Endodermal cell (in vitro differentiated cells): Measurements from ENCODE around the gene IMP4. TPM values are rescaled to one million over a fixed set of nuclear protein-coding genes. Genes with fewer than 3 reads are reported as not detected.

Experiments used
- DNase-seq: peaks from one replicate; pipeline ENCODE4 v3.0.0-alpha.2; 2017
- H3K27ac ChIP-seq: 2 replicates; pipeline ENCODE4 v1.5.1; 2013; ENCODE audit warnings: mild to moderate bottlenecking, low read depth, low read length, moderate library complexity
- H3K27me3 ChIP-seq: 2 replicates; pipeline ENCODE4 v1.6.1; 2013; ENCODE audit warnings: mild to moderate bottlenecking, low read length, moderate library complexity; ENCODE audit not compliant: insufficient read depth, control insufficient read depth, poor library complexity, severe bottlenecking
- H3K36me3 ChIP-seq: 2 replicates; pipeline ENCODE4 v1.7.0; 2013; ENCODE audit warnings: mild to moderate bottlenecking, low read length, moderate library complexity; ENCODE audit not compliant: control insufficient read depth, insufficient read depth
- H3K4me1 ChIP-seq: one replicate; pipeline ENCODE4 v1.7.0; 2013; ENCODE audit warnings: low read length; ENCODE audit not compliant: control insufficient read depth, insufficient read depth
- H3K4me3 ChIP-seq: 2 replicates; pipeline ENCODE4 v1.5.1; 2013; ENCODE audit warnings: mild to moderate bottlenecking, low read length, moderate library complexity
- H3K9ac ChIP-seq: 2 replicates; pipeline ENCODE4 v1.6.1; 2013; ENCODE audit warnings: mild to moderate bottlenecking, low read length, moderate library complexity; ENCODE audit not compliant: poor library complexity, severe bottlenecking; ENCODE audit errors: extremely low read depth
- H3K9me3 ChIP-seq: 2 replicates; pipeline ENCODE4 v1.6.1; 2013; ENCODE audit warnings: mild to moderate bottlenecking, low read length, moderate library complexity; ENCODE audit not compliant: control insufficient read depth
- H3K27ac Mint-ChIP-seq: 2 replicates; pipeline ENCODE4 v1.8.0; 2020; ENCODE audit warnings: mixed read lengths
- H3K27me3 Mint-ChIP-seq: 2 replicates; pipeline ENCODE4 v1.8.0; 2021; ENCODE audit warnings: mild to moderate bottlenecking, mixed read lengths; ENCODE audit not compliant: insufficient read depth
- H3K36me3 Mint-ChIP-seq: 2 replicates; pipeline ENCODE4 v1.8.0; 2020; ENCODE audit warnings: low read depth, mixed read lengths
- H3K4me1 Mint-ChIP-seq: 2 replicates; pipeline ENCODE4 v1.8.0; 2020; ENCODE audit warnings: mixed read lengths
- H3K4me3 Mint-ChIP-seq: 2 replicates; pipeline ENCODE4 v1.8.0; 2020; ENCODE audit warnings: mild to moderate bottlenecking, moderate library complexity, mixed read lengths
- H3K9me3 Mint-ChIP-seq: 2 replicates; pipeline ENCODE4 v1.8.0; 2020; ENCODE audit warnings: mild to moderate bottlenecking, mixed read lengths
- CTCF ChIP-seq: fragments of 200-600 bp; sonication (generic); conservative IDR thresholded peaks from 2 replicates; pipeline ENCODE4 v1.5.0; 2021; ENCODE audit warnings: antibody characterized with exemption, mild to moderate bottlenecking
- WGBS, 2 experiments: methylation state at CpG; one replicate each; pipeline versions ENCODE4 v1.1.5 to v1.1.7; 2013; ENCODE audit warnings: missing lambda C conversion rate in 2 of 2, mixed read lengths in 1 of 2; ENCODE audit not compliant: insufficient coverage in 1 of 2, insufficient read length in 1 of 2; 5-methylcytosine and 5-hydroxymethylcytosine counted together
- total RNA-seq, 2 donors: library from RNA; stranded (reverse); fragmentation: NEBNext Ultra II Directional in 1 of 2; extraction: Animal tissue kit (Norgen Biotek cat#: 25700) in 1 of 2; gene quantifications; 2 replicates in 1 of 2; 3 replicates in 1 of 2; pipeline ENCODE4 v1.2.1, GENCODE V29; 2021

Gene IMP4
- total RNA-seq, 2 donors from 2014 or later = 47.1 to 55.1 TPM

GRCh38 chr2:130373808-130374365, 31.2 kb downstream of the IMP4 start:
- no peak for DNase-seq
- H3K4me3 Mint-ChIP-seq = peak overlapping the region; percentile 81
- peaks cover 9% of the 10 kb centered on the region for H3K4me1 ChIP-seq
- no peak overlapping the region for H3K27ac ChIP-seq
- 97 to 100% methylated on average over 1 to 3 of the region's 3 CpGs for WGBS, 2 experiments
- H3K36me3 Mint-ChIP-seq = peaks cover 25% of the 10 kb centered on the region
- peaks cover 15% of the 10 kb centered on the region for H3K4me1 Mint-ChIP-seq
- no peak overlapping the region for H3K27ac Mint-ChIP-seq
- no peak for TF ChIP-seq CTCF
- H3K27me3 ChIP-seq = no peaks in the 10 kb centered on the region
- no peaks in the 10 kb centered on the region for H3K9me3 Mint-ChIP-seq
- no peaks in the 10 kb centered on the region for H3K9me3 ChIP-seq
- peak overlapping the region; percentile 86 for H3K4me3 ChIP-seq
- no peaks in the 10 kb centered on the region for H3K36me3 ChIP-seq
- H3K27me3 Mint-ChIP-seq = no peaks in the 10 kb centered on the region
- no peak overlapping the region for H3K9ac ChIP-seq

GRCh38 chr2:130374587-130375290, 32.0 kb downstream of the IMP4 start:
- H3K36me3 ChIP-seq = no peaks in the 10 kb centered on the region
- H3K27ac ChIP-seq = no peak overlapping the region
- H3K9ac ChIP-seq = no peak overlapping the region
- H3K4me3 ChIP-seq = no peak overlapping the region
- H3K4me3 Mint-ChIP-seq = peak overlapping the region; percentile 81
- no peak overlapping the region for H3K27ac Mint-ChIP-seq
- H3K27me3 ChIP-seq = no peaks in the 10 kb centered on the region
- WGBS, 2 experiments = 88 to 92% methylated on average over 6 to 9 of the region's 9 CpGs
- no peaks in the 10 kb centered on the region for H3K9me3 Mint-ChIP-seq
- H3K36me3 Mint-ChIP-seq = peaks cover 28% of the 10 kb centered on the region
- no peaks in the 10 kb centered on the region for H3K27me3 Mint-ChIP-seq
- TF ChIP-seq CTCF = no peak
- no peaks in the 10 kb centered on the region for H3K9me3 ChIP-seq
- peaks cover 15% of the 10 kb centered on the region for H3K4me1 Mint-ChIP-seq
- H3K4me1 ChIP-seq = peaks cover 9% of the 10 kb centered on the region
- DNase-seq = no peak

GRCh38 chr2:130375291-130376266, 32.9 kb downstream of the IMP4 start:
- H3K9me3 ChIP-seq = no peaks in the 10 kb centered on the region
- H3K4me1 ChIP-seq = peaks cover 9% of the 10 kb centered on the region
- H3K9ac ChIP-seq = no peak overlapping the region
- no peak for DNase-seq
- no peaks in the 10 kb centered on the region for H3K27me3 ChIP-seq
- WGBS, 2 experiments = 95 to 96% methylated on average over 17 to 19 of the region's 19 CpGs
- no peaks in the 10 kb centered on the region for H3K27me3 Mint-ChIP-seq
- H3K27ac ChIP-seq = no peak overlapping the region
- no peak for TF ChIP-seq CTCF
- H3K4me1 Mint-ChIP-seq = peaks cover 15% of the 10 kb centered on the region
- H3K36me3 Mint-ChIP-seq = peaks cover 28% of the 10 kb centered on the region
- H3K36me3 ChIP-seq = no peaks in the 10 kb centered on the region
- H3K4me3 Mint-ChIP-seq = peak overlapping the region; percentile 81
- H3K9me3 Mint-ChIP-seq = no peaks in the 10 kb centered on the region
- H3K27ac Mint-ChIP-seq = no peak overlapping the region
- no peak overlapping the region for H3K4me3 ChIP-seq
